HepG2 (cell line): ENCODE data around the gene OPRL1. TPM values are rescaled to one million over a fixed set of nuclear protein-coding genes. Genes with fewer than 3 reads are reported as not detected.

Experiments used
- ATAC-seq: fragments of 200-7000 bp; cut with Tn5 transposase; 3 replicates; pipeline ENCODE4 v1.9.1; 2020; ENCODE audit warnings: mild to moderate bottlenecking, moderate library complexity
- BruUV-seq: library from RNA; stranded (reverse); fragments of 400-500 nt; replicated peaks from 2 replicates; lab custom pipeline; 2021; lab: Mats Ljungman, UMichigan
- CTCF ChIA-PET: fragments of 300-600 bp; formaldehyde crosslinking; extraction: SDS; loops from one replicate; lab custom pipeline; 2021; ENCODE audit warnings: low total read pairs, inconsistent platforms, low intra/inter-chr PET ratio; lab: Yijun Ruan, JAX
- POLR2A ChIA-PET: fragments of 350-600 bp; sonication (Branson Sonifier 250); formaldehyde crosslinking; loops from one replicate; lab custom pipeline; 2020; ENCODE audit warnings: antibody characterized with exemption, inconsistent platforms; lab: Yijun Ruan, JAX
- DNase-seq: peaks from one replicate; pipeline ENCODE4 v3.0.0-alpha.2; 2015; ENCODE audit warnings: low spot score
- FAIRE-seq: peaks from 3 replicates; lab custom pipeline; 2011; peaks lifted over from hg19 to GRCh38; lab: Jason Lieb, UNC
- H2AFZ ChIP-seq: one replicate; pipeline ENCODE4 v1.6.1; 2011; ENCODE audit warnings: low read length, inconsistent platforms
- H3K27ac ChIP-seq: fragments of 300-600 bp; 3 replicates; pipeline ENCODE4 v1.8.0; 2011; ENCODE audit warnings: mixed run types, mild to moderate bottlenecking, mixed read lengths, low read length, inconsistent platforms; ENCODE audit not compliant: insufficient read depth; ENCODE audit errors: extremely low read length
- H3K27me3 ChIP-seq, 2 experiments: fragments of 200-600 bp in 1 of 2; 2 replicates in 1 of 2; 3 replicates in 1 of 2; pipeline versions ENCODE4 v1.6.0 to v1.8.0; 2011; ENCODE audit warnings: low read length in 2 of 2, mild to moderate bottlenecking in 2 of 2, moderate library complexity in 2 of 2, inconsistent platforms in 1 of 2; ENCODE audit not compliant: insufficient read depth in 2 of 2, control insufficient read depth in 1 of 2
- H3K36me3 ChIP-seq, 2 experiments: fragments of 200-600 bp in 1 of 2; replicated peaks in 1 of 2; 2 replicates in 1 of 2; 3 replicates in 1 of 2; pipeline versions ENCODE4 v1.5.1 to v1.8.0; 2011; ENCODE audit warnings: low read length in 2 of 2, inconsistent platforms in 1 of 2; ENCODE audit not compliant: insufficient read depth in 2 of 2, control insufficient read depth in 1 of 2
- H3K4me1 ChIP-seq: 2 replicates; pipeline ENCODE4 v1.5.1; 2012; ENCODE audit warnings: low read length, inconsistent platforms; ENCODE audit not compliant: insufficient read depth
- H3K4me2 ChIP-seq: 2 replicates; pipeline ENCODE4 v1.6.0; 2011; ENCODE audit warnings: low read depth, low read length, inconsistent platforms
- H3K4me3 ChIP-seq, 3 experiments: fragments of 200-600 bp in 1 of 3; sonication (generic), shearing (Covaris generic) in 1 of 3; replicated peaks in 1 of 3; 2 replicates each; pipeline ENCODE4 v1.5.1; 2011 to 2016; ENCODE audit warnings: low read length in 3 of 3, inconsistent platforms in 2 of 3, low read depth in 2 of 3, mild to moderate bottlenecking in 2 of 3, control low read depth in 1 of 3, mixed read lengths in 1 of 3; ENCODE audit not compliant: insufficient read depth in 1 of 3
- H3K79me2 ChIP-seq: one replicate; pipeline ENCODE4 v1.6.1; 2011; ENCODE audit warnings: low read length, inconsistent platforms; ENCODE audit not compliant: insufficient read depth
- H3K9ac ChIP-seq: 2 replicates; pipeline ENCODE4 v1.6.0; 2011; ENCODE audit warnings: mild to moderate bottlenecking, low read depth, low read length, inconsistent platforms; ENCODE audit not compliant: insufficient read depth
- H3K9me3 ChIP-seq: 2 replicates; pipeline ENCODE4 v1.5.1; 2012; ENCODE audit warnings: mild to moderate bottlenecking, low read length
- H4K20me1 ChIP-seq: 2 replicates; pipeline ENCODE4 v1.6.0; 2011; ENCODE audit warnings: inconsistent platforms, mild to moderate bottlenecking, low read length, moderate library complexity; ENCODE audit not compliant: insufficient read depth
- CBX5 ChIP-seq: sonication (generic); formaldehyde crosslinking; IDR thresholded peaks from 2 replicates; pipeline ENCODE4 v1.4.0; 2020; ENCODE audit warnings: missing genetic modification reagents, borderline replicate concordance
- CCDC6 ChIP-seq: sonication (generic); formaldehyde crosslinking; IDR thresholded peaks from 2 replicates; pipeline ENCODE4 v1.8.1; 2022; ENCODE audit warnings: mild to moderate bottlenecking, missing genetic modification reagents, moderate library complexity
- DNMT1 ChIP-seq: sonication (generic); formaldehyde crosslinking; IDR thresholded peaks from 2 replicates; pipeline ENCODE4 v1.5.1; 2020; ENCODE audit warnings: mild to moderate bottlenecking, missing genetic modification reagents
- GPN1 ChIP-seq: sonication (generic); formaldehyde crosslinking; IDR thresholded peaks from 2 replicates; pipeline ENCODE4 v1.5.1; 2020; ENCODE audit warnings: missing genetic modification reagents, borderline replicate concordance
- NFATC3 ChIP-seq: sonication (generic); formaldehyde crosslinking; IDR thresholded peaks from 2 replicates; pipeline ENCODE4 v1.5.1; 2020; ENCODE audit warnings: mild to moderate bottlenecking, missing genetic modification reagents
- NPAS2 ChIP-seq: sonication (generic); formaldehyde crosslinking; IDR thresholded peaks from 2 replicates; pipeline ENCODE4 v1.8.0; 2022; ENCODE audit warnings: mild to moderate bottlenecking, missing genetic modification reagents, borderline replicate concordance
- RAD51 ChIP-seq: fragments of 450-650 bp; IDR thresholded peaks from 2 replicates; pipeline ENCODE4 v1.6.1; 2016; ENCODE audit warnings: borderline replicate concordance
- SETDB1 ChIP-seq: sonication (generic); formaldehyde crosslinking; IDR thresholded peaks from 2 replicates; pipeline ENCODE4 v1.5.1; 2020; ENCODE audit warnings: missing genetic modification reagents, mild to moderate bottlenecking, borderline replicate concordance
- ZNF260 ChIP-seq: sonication (generic); formaldehyde crosslinking; IDR thresholded peaks from 2 replicates; pipeline ENCODE4 v1.4.0; 2020; ENCODE audit warnings: missing genetic modification reagents, low read depth, mild to moderate bottlenecking, borderline replicate concordance
- ZNF546 ChIP-seq: sonication (generic); formaldehyde crosslinking; conservative IDR thresholded peaks from 2 replicates; pipeline ENCODE4 v1.8.1; 2023; ENCODE audit warnings: mild to moderate bottlenecking, missing genetic modification reagents
- ZNF788 ChIP-seq: sonication (generic); formaldehyde crosslinking; IDR thresholded peaks from 2 replicates; pipeline ENCODE4 v1.5.0; 2020; ENCODE audit warnings: mild to moderate bottlenecking, missing genetic modification reagents, borderline replicate concordance
- WGBS: methylation state at CpG from one replicate; pipeline ENCODE4 v1.1.6; 2017; ENCODE audit warnings: low lambda C conversion rate; 5-methylcytosine and 5-hydroxymethylcytosine counted together
- in situ Hi-C: cut with HindIII; loops from 2 replicates; pipeline ENCODE4 v1.10.0; 2017; ENCODE audit warnings: low pct_unique_long_range_greater_than_20kb; ENCODE audit not compliant: extremely low pct_ligation_motif_present
- intact Hi-C: fragments of 100-400 bp; cut with micrococcal nuclease; formaldehyde crosslinking; loops from one replicate; pipeline ENCODE4 v1.10.0; 2022; ENCODE audit not compliant: unreplicated experiment
- polyA plus RNA-seq, 8 experiments: library from polyadenylated mRNA; depleted of rRNA in 3 of 8; stranded (reverse) in 7 of 8; unstranded in 1 of 8; fragments of >200 nt; fragmentation: Illumina TruSeq in 4 of 8; extraction: Trizol in 4 of 8; gene quantifications; 2 replicates each; pipeline versions ENCODE4 v1.2.1 to v1.2.3, GENCODE V29; 2011 to 2016; ENCODE audit warnings: low read depth in 4 of 8, missing spikeins in 1 of 8, mixed read lengths in 1 of 8; ENCODE audit not compliant: insufficient read depth in 1 of 8
- total RNA-seq, 5 experiments: library from RNA; depleted of rRNA; stranded (reverse); fragments of >200 nt; fragmentation: Illumina TruSeq; extraction: Trizol; gene quantifications; 2 replicates each; pipeline ENCODE4 v1.2.3, GENCODE V29; 2016; ENCODE audit warnings: low read depth in 1 of 5
- TF ChIP-seq, protein P1 (sequence below): sonication (generic); formaldehyde crosslinking; IDR thresholded peaks from 2 replicates; pipeline ENCODE4 v1.5.0; 2020; ENCODE audit warnings: missing genetic modification reagents, mild to moderate bottlenecking, borderline replicate concordance
- TF ChIP-seq, protein P2 (sequence below): sonication (generic); formaldehyde crosslinking; IDR thresholded peaks from 2 replicates; pipeline ENCODE4 v1.5.0; 2020; ENCODE audit warnings: mild to moderate bottlenecking, missing genetic modification reagents, moderate library complexity

OPRL1 gene
- total and polyA plus RNA-seq, 2 of the 13 experiments (the other 11 are each of a cell fraction or from before 2014, with no cell fraction given) = 0.35 to 0.71 TPM

DNA sequence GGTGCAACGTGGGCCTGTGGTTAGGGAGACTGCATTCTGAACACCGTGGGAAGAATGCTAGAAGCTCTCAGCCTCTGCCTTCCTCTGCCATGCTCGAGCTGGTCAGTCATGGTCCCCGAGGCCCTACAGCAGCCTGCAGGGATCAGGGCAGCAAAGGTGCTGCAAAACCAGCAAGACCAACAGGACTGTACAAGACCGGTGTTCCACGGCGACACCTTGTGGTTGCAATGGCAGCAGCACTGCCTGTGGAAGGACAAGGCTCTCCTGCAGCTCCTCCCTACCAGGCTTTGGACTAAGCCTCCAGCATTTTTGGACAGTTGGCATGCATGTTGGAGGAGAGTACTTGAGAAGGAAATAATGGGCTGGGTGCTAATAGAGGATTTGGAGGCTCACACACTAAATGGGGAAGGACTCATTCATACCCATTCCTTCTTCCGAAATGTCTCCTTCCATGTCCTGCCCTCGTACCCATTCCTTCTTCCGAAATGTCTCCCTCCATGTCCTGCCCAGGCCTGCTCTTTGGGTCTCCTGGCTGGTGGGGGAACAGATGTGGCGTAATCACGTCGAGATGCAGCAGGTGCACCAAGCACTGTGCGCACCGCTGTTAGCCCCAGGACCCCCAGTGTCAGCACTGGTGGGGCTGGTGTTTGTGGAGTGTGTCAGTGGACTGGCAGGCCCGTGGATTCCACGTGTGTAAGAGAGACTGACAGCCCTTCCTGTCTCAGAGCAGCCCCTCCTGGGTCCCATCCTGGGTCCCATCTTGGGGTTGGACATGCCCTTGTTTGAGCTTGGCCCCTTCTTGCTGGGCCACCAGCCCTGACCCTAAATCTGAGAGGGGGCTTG lies 65.8 kb downstream of the OPRL1 start:
- Histone ChIP-seq H3K36me3 (no peaks in the 10 kb centered on the region), H3K4me3 (no peak overlapping the region), H3K9ac (no peak overlapping the region), H3K4me2 (no peak overlapping the region), H4K20me1 (no peaks in the 10 kb centered on the region), H2AFZ (no peak overlapping the region), H3K27me3 (peaks cover 3 to 27% of the 10 kb centered on the region in 2 experiments; a peak in 4 of 5 replicates), H3K4me1 (no peaks in the 10 kb centered on the region), H3K9me3 (peaks cover 26% of the 10 kb centered on the region), H3K79me2 (no peaks in the 10 kb centered on the region), H3K27ac (no peak overlapping the region)
- in situ Hi-C loops = no loop called here
- TF ChIP-seq SETDB1 (peak; percentile 97), RAD51 (no peak), ZNF260 (no peak), GPN1 (CRISPR knock-in tag) (no peak), NFATC3 (CRISPR knock-in tag) (no peak), CCDC6 (no peak), CBX5 (CRISPR knock-in tag) (peak; percentile 43; the same call in 1 of the 2 replicates), ZNF788 (CRISPR knock-in tag) (0 out of 2 replicates have a peak, but pooled peaks have one; percentile 42), DNMT1 (CRISPR knock-in tag) (0 out of 2 replicates have a peak, but pooled peaks have one; percentile 52), NPAS2 (no peak), ZNF546 (CRISPR knock-in tag) (no peak)
- TF ChIP-seq, protein P1, sequence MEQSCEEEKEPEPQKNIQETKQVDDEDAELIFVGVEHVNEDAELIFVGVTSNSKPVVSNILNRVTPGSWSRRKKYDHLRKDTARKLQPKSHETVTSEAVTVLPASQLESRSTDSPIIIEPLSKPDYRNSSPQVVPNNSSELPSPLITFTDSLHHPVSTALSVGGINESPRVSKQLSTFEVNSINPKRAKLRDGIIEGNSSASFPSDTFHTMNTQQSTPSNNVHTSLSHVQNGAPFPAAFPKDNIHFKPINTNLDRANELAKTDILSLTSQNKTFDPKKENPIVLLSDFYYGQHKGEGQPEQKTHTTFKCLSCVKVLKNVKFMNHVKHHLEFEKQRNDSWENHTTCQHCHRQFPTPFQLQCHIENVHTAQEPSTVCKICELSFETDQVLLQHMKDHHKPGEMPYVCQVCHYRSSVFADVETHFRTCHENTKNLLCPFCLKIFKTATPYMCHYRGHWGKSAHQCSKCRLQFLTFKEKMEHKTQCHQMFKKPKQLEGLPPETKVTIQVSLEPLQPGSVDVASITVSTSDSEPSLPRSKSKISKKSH (CRISPR knock-in tag) = peak; percentile 73
- TF ChIP-seq, protein P2, sequence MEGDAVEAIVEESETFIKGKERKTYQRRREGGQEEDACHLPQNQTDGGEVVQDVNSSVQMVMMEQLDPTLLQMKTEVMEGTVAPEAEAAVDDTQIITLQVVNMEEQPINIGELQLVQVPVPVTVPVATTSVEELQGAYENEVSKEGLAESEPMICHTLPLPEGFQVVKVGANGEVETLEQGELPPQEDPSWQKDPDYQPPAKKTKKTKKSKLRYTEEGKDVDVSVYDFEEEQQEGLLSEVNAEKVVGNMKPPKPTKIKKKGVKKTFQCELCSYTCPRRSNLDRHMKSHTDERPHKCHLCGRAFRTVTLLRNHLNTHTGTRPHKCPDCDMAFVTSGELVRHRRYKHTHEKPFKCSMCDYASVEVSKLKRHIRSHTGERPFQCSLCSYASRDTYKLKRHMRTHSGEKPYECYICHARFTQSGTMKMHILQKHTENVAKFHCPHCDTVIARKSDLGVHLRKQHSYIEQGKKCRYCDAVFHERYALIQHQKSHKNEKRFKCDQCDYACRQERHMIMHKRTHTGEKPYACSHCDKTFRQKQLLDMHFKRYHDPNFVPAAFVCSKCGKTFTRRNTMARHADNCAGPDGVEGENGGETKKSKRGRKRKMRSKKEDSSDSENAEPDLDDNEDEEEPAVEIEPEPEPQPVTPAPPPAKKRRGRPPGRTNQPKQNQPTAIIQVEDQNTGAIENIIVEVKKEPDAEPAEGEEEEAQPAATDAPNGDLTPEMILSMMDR (CRISPR knock-in tag) = peak; percentile 41
- ChIA-PET POLR2A (no interaction called here), CTCF (no interaction called here)
- FAIRE-seq = no peak
- BruUV-seq = no TSS peak
- DNase-seq = no peak
- ATAC-seq = no peak
- intact Hi-C loops = no loop called here
- WGBS = 53% methylated on average over 17 of the region's 17 CpGs
